CD8-positive, alpha-beta memory T cell (primary cell): ENCODE measurements around the gene FARS2. TPM values are rescaled to one million over a fixed set of nuclear protein-coding genes. Genes with fewer than 3 reads are reported as not detected.

Source experiments
- CTCF ChIA-PET: fragments of 350-600 bp; sonication (Branson Sonifier 250); formaldehyde crosslinking; loops from one replicate; lab custom pipeline; 2021; ENCODE audit warnings: antibody characterized with exemption; lab: Charles Lee
- POLR2A ChIA-PET: fragments of 350-600 bp; sonication (Branson Sonifier 250); formaldehyde crosslinking; loops from one replicate; lab custom pipeline; 2021; ENCODE audit warnings: antibody characterized with exemption; lab: Charles Lee
- DNase-seq, 5 donors: peaks; one replicate each; pipeline versions ENCODE4 v3.0.0 to v3.0.0-alpha.2; 2020 to 2022; ENCODE audit warnings: mixed read lengths in 1 of 5
- H3K27ac ChIP-seq: one replicate; pipeline ENCODE4 v1.7.0; 2013; ENCODE audit warnings: low read depth, mild to moderate bottlenecking, low read length, moderate library complexity
- H3K27me3 ChIP-seq: 2 replicates; pipeline ENCODE4 v1.7.0; 2013; ENCODE audit warnings: low read length, mild to moderate bottlenecking; ENCODE audit not compliant: insufficient read depth, poor library complexity, severe bottlenecking
- H3K36me3 ChIP-seq: 2 replicates; pipeline ENCODE4 v1.7.0; 2013; ENCODE audit warnings: mild to moderate bottlenecking, low read length, moderate library complexity; ENCODE audit not compliant: insufficient read depth
- H3K4me1 ChIP-seq: 2 replicates; pipeline ENCODE4 v1.7.0; 2013; ENCODE audit warnings: mild to moderate bottlenecking, low read length, moderate library complexity; ENCODE audit not compliant: insufficient read depth
- H3K4me3 ChIP-seq: 2 replicates; pipeline ENCODE4 v1.7.0; 2013; ENCODE audit warnings: mild to moderate bottlenecking, low read length
- H3K9me3 ChIP-seq: 2 replicates; pipeline ENCODE4 v1.7.0; 2013; ENCODE audit warnings: mild to moderate bottlenecking, low read length
- H3K27ac Mint-ChIP-seq, 8 donors: one replicate each; pipeline ENCODE4 v1.8.0; 2020 to 2021; ENCODE audit warnings: mixed read lengths in 8 of 8, mild to moderate bottlenecking in 6 of 8, inconsistent platforms in 3 of 8, moderate library complexity in 3 of 8
- H3K27me3 Mint-ChIP-seq, 2 donors: one replicate each; pipeline ENCODE4 v1.8.0; 2020 to 2021; ENCODE audit warnings: mixed read lengths in 2 of 2, mild to moderate bottlenecking in 1 of 2, moderate library complexity in 1 of 2
- H3K36me3 Mint-ChIP-seq, 3 donors: one replicate each; pipeline ENCODE4 v1.8.0; 2020 to 2021; ENCODE audit warnings: mixed read lengths in 3 of 3, inconsistent platforms in 1 of 3, mild to moderate bottlenecking in 1 of 3
- H3K4me1 Mint-ChIP-seq, 3 donors: one replicate each; pipeline ENCODE4 v1.8.0; 2020 to 2021; ENCODE audit warnings: mixed read lengths in 3 of 3, inconsistent platforms in 1 of 3, mild to moderate bottlenecking in 1 of 3
- H3K4me3 Mint-ChIP-seq, 7 donors: one replicate each; pipeline ENCODE4 v1.8.0; 2020 to 2021; ENCODE audit warnings: mixed read lengths in 7 of 7, mild to moderate bottlenecking in 6 of 7, moderate library complexity in 4 of 7, inconsistent platforms in 2 of 7
- H3K9me3 Mint-ChIP-seq, 5 donors: one replicate each; pipeline ENCODE4 v1.8.0; 2020 to 2022; ENCODE audit warnings: mixed read lengths in 5 of 5, mild to moderate bottlenecking in 3 of 5, moderate library complexity in 2 of 5, inconsistent platforms in 1 of 5
- polyA plus RNA-seq: library from polyadenylated mRNA; unstranded; fragments of 300-500 nt; fragmentation: Illumina TruSeq; gene quantifications from one replicate; pipeline ENCODE4 v1.2.3, GENCODE V29; 2021
- total RNA-seq, 2 experiments: library from RNA; stranded (reverse); gene quantifications; one replicate each; pipeline ENCODE4 v1.2.3, GENCODE V29; 2021

Gene FARS2
- total and polyA plus RNA-seq, 3 experiments from 2014 or later, result 24.5 to 26.0 (median 24.9) TPM

GRCh38 chr6:5763407-5763806 is 502.1 kb downstream of the FARS2 start:
- Histone ChIP-seq H3K4me3 (no peak overlapping the region), H3K27ac (no peak overlapping the region), H3K36me3 (peaks cover 3% of the 10 kb centered on the region), H3K9me3 (no peaks in the 10 kb centered on the region), H3K4me1 (no peaks in the 10 kb centered on the region), H3K27me3 (no peaks in the 10 kb centered on the region)
- no peak for DNase-seq
- H3K4me3 Mint-ChIP-seq, result no peak overlapping the region
- H3K27me3 Mint-ChIP-seq, result no peaks in the 10 kb centered on the region
- no peak overlapping the region for H3K27ac Mint-ChIP-seq
- H3K9me3 Mint-ChIP-seq, result peaks cover 0 to 7% (median 1%) of the 10 kb centered on the region in 5 donors
- ChIA-PET POLR2A (no interaction called here), CTCF (interaction anchor here (0.8 to 0.9 kb wide), 2 partner anchors 10 to 39 kb away, joined by 3 read pairs; no protein-coding TSS in a partner anchor)
- H3K36me3 Mint-ChIP-seq, result peaks cover 5 to 18% (median 10%) of the 10 kb centered on the region in 3 donors
- H3K4me1 Mint-ChIP-seq, result no peaks in the 10 kb centered on the region

- no peak for DNase-seq
- POLR2A ChIA-PET, result no interaction called here
- H3K9me3 Mint-ChIP-seq, result peaks cover 0 to 12% (median 3%) of the 10 kb centered on the region in 5 donors
- H3K4me1 Mint-ChIP-seq, result no peaks in the 10 kb centered on the region
- Histone ChIP-seq H3K9me3 (no peaks in the 10 kb centered on the region), H3K27me3 (no peaks in the 10 kb centered on the region), H3K36me3 (peaks cover 3% of the 10 kb centered on the region), H3K4me1 (no peaks in the 10 kb centered on the region), H3K27ac (no peak overlapping the region), H3K4me3 (no peak overlapping the region)
- peaks cover 7 to 23% (median 10%) of the 10 kb centered on the region in 3 donors for H3K36me3 Mint-ChIP-seq
- no peak overlapping the region for H3K4me3 Mint-ChIP-seq
- CTCF ChIA-PET, result interaction anchor here (0.8 to 0.9 kb wide), 2 partner anchors 11 to 39 kb away, joined by 3 read pairs; no protein-coding TSS in a partner anchor
- H3K27ac Mint-ChIP-seq, result no peak overlapping the region
- H3K27me3 Mint-ChIP-seq, result no peaks in the 10 kb centered on the region
These were observed 502.6 kb downstream of the FARS2 start for GRCh38 chr6:5763871-5764270.

- Histone ChIP-seq H3K27me3 (no peaks in the 10 kb centered on the region), H3K4me3 (no peak overlapping the region), H3K4me1 (no peaks in the 10 kb centered on the region), H3K9me3 (no peaks in the 10 kb centered on the region), H3K36me3 (peaks cover 3% of the 10 kb centered on the region), H3K27ac (no peak overlapping the region)
- peaks cover 7 to 26% (median 10%) of the 10 kb centered on the region in 3 donors for H3K36me3 Mint-ChIP-seq
- ChIA-PET CTCF (no interaction called here), POLR2A (no interaction called here)
- H3K4me1 Mint-ChIP-seq, result no peaks in the 10 kb centered on the region
- no peak overlapping the region for H3K27ac Mint-ChIP-seq
- peaks cover 0 to 13% (median 3%) of the 10 kb centered on the region in 5 donors for H3K9me3 Mint-ChIP-seq
- H3K27me3 Mint-ChIP-seq, result no peaks in the 10 kb centered on the region
- no peak for DNase-seq
- H3K4me3 Mint-ChIP-seq, result no peak overlapping the region
These were observed 503.2 kb downstream of the FARS2 start for GRCh38 chr6:5764401-5764955.

GRCh38 chr6:5765141-5765760 is 503.9 kb downstream of the FARS2 start:
- H3K9me3 ChIP-seq, result no peaks in the 10 kb centered on the region
- H3K27ac ChIP-seq, result no peak overlapping the region
- H3K4me3 Mint-ChIP-seq, result peak overlapping the region in 1 of 7 donors; percentile 38
- H3K27me3 ChIP-seq, result no peaks in the 10 kb centered on the region
- POLR2A ChIA-PET, result no interaction called here
- H3K36me3 Mint-ChIP-seq, result peaks cover 8 to 26% (median 10%) of the 10 kb centered on the region in 3 donors
- H3K9me3 Mint-ChIP-seq, result peaks cover 0 to 13% (median 3%) of the 10 kb centered on the region in 5 donors
- no peaks in the 10 kb centered on the region for H3K27me3 Mint-ChIP-seq
- no peaks in the 10 kb centered on the region for H3K4me1 ChIP-seq
- CTCF ChIA-PET, result interaction anchor here (0.6 kb wide), 1 partner anchor 242 kb away, joined by 3 read pairs; no protein-coding TSS in a partner anchor
- H3K4me3 ChIP-seq, result no peak overlapping the region
- H3K27ac Mint-ChIP-seq, result no peak overlapping the region
- DNase-seq, result no peak
- peaks cover 3% of the 10 kb centered on the region for H3K36me3 ChIP-seq
- H3K4me1 Mint-ChIP-seq, result no peaks in the 10 kb centered on the region

- DNase-seq, result peak in 1 of 5 donors; percentile 11
- CTCF ChIA-PET, result no interaction called here
- Mint-ChIP-seq H3K36me3 (peaks cover 7 to 32% (median 17%) of the 10 kb centered on the region in 3 donors), H3K4me1 (no peaks in the 10 kb centered on the region), H3K9me3 (peaks cover 0 to 13% (median 3%) of the 10 kb centered on the region in 5 donors), H3K27ac (no peak overlapping the region), H3K27me3 (no peaks in the 10 kb centered on the region), H3K4me3 (no peak overlapping the region)
- Histone ChIP-seq H3K4me1 (no peaks in the 10 kb centered on the region), H3K27ac (no peak overlapping the region), H3K4me3 (no peak overlapping the region), H3K9me3 (no peaks in the 10 kb centered on the region), H3K36me3 (peaks cover 3% of the 10 kb centered on the region), H3K27me3 (no peaks in the 10 kb centered on the region)
- POLR2A ChIA-PET, result no interaction called here
These were observed 504.9 kb downstream of the FARS2 start for GRCh38 chr6:5766260-5766659.

- Mint-ChIP-seq H3K4me3 (no peak overlapping the region), H3K27me3 (no peaks in the 10 kb centered on the region), H3K36me3 (peaks cover 10 to 37% (median 26%) of the 10 kb centered on the region in 3 donors), H3K27ac (no peak overlapping the region), H3K9me3 (peaks cover 0 to 13% (median 3%) of the 10 kb centered on the region in 5 donors), H3K4me1 (no peaks in the 10 kb centered on the region)
- Histone ChIP-seq H3K4me1 (no peaks in the 10 kb centered on the region), H3K36me3 (peaks cover 3% of the 10 kb centered on the region), H3K27me3 (no peaks in the 10 kb centered on the region), H3K4me3 (no peak overlapping the region), H3K27ac (no peak overlapping the region), H3K9me3 (no peaks in the 10 kb centered on the region)
- CTCF ChIA-PET, result no interaction called here
- DNase-seq, result no peak
- POLR2A ChIA-PET, result no interaction called here
These were observed 506.2 kb downstream of the FARS2 start for GRCh38 chr6:5767471-5767870.

- Histone ChIP-seq H3K27me3 (no peaks in the 10 kb centered on the region), H3K4me1 (no peaks in the 10 kb centered on the region), H3K4me3 (no peak overlapping the region), H3K36me3 (peaks cover 3% of the 10 kb centered on the region), H3K9me3 (no peaks in the 10 kb centered on the region), H3K27ac (no peak overlapping the region)
- POLR2A ChIA-PET, result no interaction called here
- Mint-ChIP-seq H3K27me3 (no peaks in the 10 kb centered on the region), H3K36me3 (peaks cover 14 to 41% (median 37%) of the 10 kb centered on the region in 3 donors), H3K27ac (peak overlapping the region in 1 of 8 donors; percentile 63), H3K4me3 (no peak overlapping the region), H3K9me3 (peaks cover 0 to 13% (median 3%) of the 10 kb centered on the region in 5 donors), H3K4me1 (no peaks in the 10 kb centered on the region)
- no peak for DNase-seq
- CTCF ChIA-PET, result no interaction called here
These were observed 509.9 kb downstream of the FARS2 start for GRCh38 chr6:5771211-5771610.

- H3K27me3 Mint-ChIP-seq, result no peaks in the 10 kb centered on the region
- H3K4me1 Mint-ChIP-seq, result no peaks in the 10 kb centered on the region
- no peaks in the 10 kb centered on the region for H3K9me3 ChIP-seq
- H3K9me3 Mint-ChIP-seq, result peaks cover 0 to 10% (median 3%) of the 10 kb centered on the region in 5 donors
- H3K36me3 Mint-ChIP-seq, result peaks cover 13 to 41% (median 31%) of the 10 kb centered on the region in 3 donors
- ChIA-PET CTCF (no interaction called here), POLR2A (no interaction called here)
- H3K36me3 ChIP-seq, result peaks cover 3% of the 10 kb centered on the region
- no peak overlapping the region for H3K4me3 ChIP-seq
- H3K27ac ChIP-seq, result no peak overlapping the region
- H3K4me3 Mint-ChIP-seq, result no peak overlapping the region
- H3K4me1 ChIP-seq, result no peaks in the 10 kb centered on the region
- no peak for DNase-seq
- H3K27ac Mint-ChIP-seq, result peak overlapping the region in 1 of 8 donors; percentile 38
- no peaks in the 10 kb centered on the region for H3K27me3 ChIP-seq
These were observed 510.6 kb downstream of the FARS2 start for GRCh38 chr6:5771759-5772390.
